Naive thymus-derived CD4-positive, alpha-beta T cell (primary cell): ENCODE data around the gene CNN2. TPM values are rescaled to one million over a fixed set of nuclear protein-coding genes. Genes with fewer than 3 reads are reported as not detected.
A peak's percentile ranks its signal among the peaks of the same experiment; 100 is the strongest.

ENCODE experiments used
- ATAC-seq: fragments of 150-1000 bp; cut with Tn5 transposase; 2 replicates; pipeline ENCODE4 v1.10.0; 2021; ENCODE audit warnings: mild to moderate bottlenecking, moderate library complexity
- CTCF ChIA-PET: fragments of 350-600 bp; sonication (Branson Sonifier 250); formaldehyde crosslinking; loops from one replicate; lab custom pipeline; 2021; ENCODE audit warnings: antibody characterized with exemption; lab: Charles Lee
- POLR2A ChIA-PET: fragments of 350-600 bp; sonication (Branson Sonifier 250); formaldehyde crosslinking; loops from one replicate; lab custom pipeline; 2021; ENCODE audit warnings: antibody characterized with exemption, inconsistent platforms; lab: Charles Lee
- DNase-seq, 9 donors: peaks; one replicate each; pipeline versions ENCODE4 v3.0.0 to v3.0.0-alpha.2; 2020 to 2022; ENCODE audit warnings: mixed read lengths in 1 of 9
- H3K27ac ChIP-seq: one replicate; pipeline ENCODE4 v1.7.0; 2013; ENCODE audit warnings: mild to moderate bottlenecking, low read depth, low read length, moderate library complexity
- H3K27me3 ChIP-seq, 2 donors: one replicate each; pipeline ENCODE4 v1.7.0; 2013; ENCODE audit warnings: low read length in 2 of 2, mild to moderate bottlenecking in 2 of 2, moderate library complexity in 2 of 2; ENCODE audit not compliant: control insufficient read depth in 2 of 2, insufficient read depth in 2 of 2
- H3K36me3 ChIP-seq, 3 experiments: 1 replicate in 2 of 3; 2 replicates in 1 of 3; pipeline ENCODE4 v1.7.0; 2013; ENCODE audit warnings: low read length in 3 of 3, mild to moderate bottlenecking in 3 of 3, moderate library complexity in 1 of 3; ENCODE audit not compliant: insufficient read depth in 3 of 3, control insufficient read depth in 2 of 3
- H3K4me1 ChIP-seq, 2 donors: one replicate each; pipeline ENCODE4 v1.7.0; 2013; ENCODE audit warnings: low read length in 2 of 2, mild to moderate bottlenecking in 2 of 2, moderate library complexity in 1 of 2; ENCODE audit not compliant: control insufficient read depth in 2 of 2, insufficient read depth in 2 of 2
- H3K4me3 ChIP-seq: 2 replicates; pipeline ENCODE4 v1.7.0; 2013; ENCODE audit warnings: mild to moderate bottlenecking, low read length
- H3K9me3 ChIP-seq, 3 experiments: 1 replicate in 2 of 3; 2 replicates in 1 of 3; pipeline ENCODE4 v1.7.0; 2013; ENCODE audit warnings: low read length in 3 of 3; ENCODE audit not compliant: control insufficient read depth in 2 of 3
- H3K27ac Mint-ChIP-seq, 9 donors: one replicate each; pipeline ENCODE4 v1.8.0; 2020 to 2022; ENCODE audit warnings: mixed read lengths in 9 of 9, mild to moderate bottlenecking in 8 of 9, moderate library complexity in 5 of 9, inconsistent platforms in 2 of 9
- H3K27me3 Mint-ChIP-seq, 5 donors: one replicate each; pipeline ENCODE4 v1.8.0; 2021 to 2022; ENCODE audit warnings: mixed read lengths in 5 of 5, mild to moderate bottlenecking in 1 of 5
- H3K36me3 Mint-ChIP-seq, 5 donors: one replicate each; pipeline ENCODE4 v1.8.0; 2020 to 2022; ENCODE audit warnings: mixed read lengths in 5 of 5, mild to moderate bottlenecking in 3 of 5, inconsistent platforms in 1 of 5
- H3K4me1 Mint-ChIP-seq, 7 donors: one replicate each; pipeline ENCODE4 v1.8.0; 2020 to 2022; ENCODE audit warnings: mixed read lengths in 7 of 7, mild to moderate bottlenecking in 3 of 7, inconsistent platforms in 1 of 7
- H3K4me3 Mint-ChIP-seq, 10 donors: one replicate each; pipeline ENCODE4 v1.8.0; 2020 to 2022; ENCODE audit warnings: mild to moderate bottlenecking in 10 of 10, mixed read lengths in 10 of 10, moderate library complexity in 6 of 10, inconsistent platforms in 2 of 10
- H3K9me3 Mint-ChIP-seq, 11 donors: one replicate each; pipeline ENCODE4 v1.8.0; 2020 to 2022; ENCODE audit warnings: mixed read lengths in 11 of 11, mild to moderate bottlenecking in 4 of 11, inconsistent platforms in 1 of 11, moderate library complexity in 1 of 11
- intact Hi-C, 2 donors: fragments of 100-400 bp; cut with micrococcal nuclease; formaldehyde crosslinking; loops; one replicate each; pipeline ENCODE4 v1.15.1; 2023
- polyA plus RNA-seq, 2 donors: library from polyadenylated mRNA; unstranded; fragments of 300-500 nt; fragmentation: Illumina TruSeq; gene quantifications; one replicate each; pipeline ENCODE4 v1.2.3, GENCODE V29; 2021
- total RNA-seq, 6 experiments: library from RNA in 5 of 6; stranded (reverse) in 5 of 6; gene quantifications; 1 replicate in 5 of 6; 2 replicates in 1 of 6; pipeline ENCODE4 v1.2.3 and lab custom pipeline; 2021 to 2026

CNN2 gene
- total and polyA plus RNA-seq, 7 experiments from 2014 or later, result 234 to 704 (median 326) TPM

- peaks cover 32 to 38% of the 10 kb centered on the region in 2 donors for H3K4me1 ChIP-seq
Measured at GRCh38 chr19:1064661-1065605, 38.5 kb downstream of the CNN2 start.

GRCh38 chr19:1065606-1066109, 39.2 kb downstream of the CNN2 start:
- H3K9me3 ChIP-seq, result no peaks in the 10 kb centered on the region
- H3K27me3 Mint-ChIP-seq, result no peaks in the 10 kb centered on the region
- POLR2A ChIA-PET, result interaction anchor here (1.1 to 37.6 kb wide), 9 partner anchors 9 to 127 kb away, joined by 3 to 2022 read pairs (median 26); partner anchors contain the start of genes ABCA7, CNN2, GPX4 and POLR2E
- peaks cover 20 to 44% (median 35%) of the 10 kb centered on the region in 7 donors for H3K4me1 Mint-ChIP-seq
- peak overlapping the region; percentile 27 for H3K4me3 ChIP-seq
- peaks cover 0 to 33% (median 8%) of the 10 kb centered on the region in 3 experiments for H3K36me3 ChIP-seq
- H3K27ac Mint-ChIP-seq, result peak overlapping the region; percentile 40 to 92 (median 63)
- intact Hi-C loops, result loop anchor here (1.0 to 5.0 kb wide), 8 partner anchors 8 to 203 kb away; partner anchors contain the start of genes ABCA7 (in 1 of the 2), ATP5F1D (in 1 of the 2), CNN2 (in 1 of the 2) and GPX4 (in 1 of the 2)
- peak overlapping the region; percentile 36 to 99 (median 74) for H3K4me3 Mint-ChIP-seq
- H3K4me1 ChIP-seq, result peaks cover 37 to 41% of the 10 kb centered on the region in 2 donors
- CTCF ChIA-PET, result interaction anchor here (0.6 to 5.7 kb wide), 6 partner anchors 10 to 43 kb away, joined by 4 to 68 read pairs (median 7); partner anchors contain the start of gene POLR2E
- no peaks in the 10 kb centered on the region for H3K27me3 ChIP-seq
- peaks cover 5 to 24% (median 10%) of the 10 kb centered on the region in 5 donors for H3K36me3 Mint-ChIP-seq
- ATAC-seq, result no peak
- DNase-seq, result peak in 2 of 9 donors; percentile 16 to 18
- H3K9me3 Mint-ChIP-seq, result peaks cover 0 to 2% (median 0%) of the 10 kb centered on the region in 11 donors
- peak overlapping the region; percentile 99 for H3K27ac ChIP-seq

More at GRCh38 chr19:1064661-1065605, 38.5 kb downstream of the CNN2 start:
- ATAC-seq, result peak; percentile 47
- CTCF ChIA-PET, result interaction anchor here (0.9 to 5.7 kb wide), 13 partner anchors 9 to 66 kb away, joined by 3 to 68 read pairs (median 4); partner anchors contain the start of genes POLR2E and RNU6-2
- POLR2A ChIA-PET, result interaction anchor here (0.7 to 37.6 kb wide), 12 partner anchors 9 to 174 kb away, joined by 3 to 2022 read pairs (median 4); partner anchors contain the start of genes ABCA7, CNN2, GPX4 and POLR2E
- peak overlapping the region; percentile 40 to 92 (median 71) for H3K27ac Mint-ChIP-seq
- intact Hi-C loops, result loop anchor here (1.0 to 5.0 kb wide), 6 partner anchors 8 to 203 kb away; partner anchors contain the start of genes CNN2 (in 1 of the 2) and GPX4 (in 1 of the 2)
- peaks cover 5 to 23% (median 10%) of the 10 kb centered on the region in 5 donors for H3K36me3 Mint-ChIP-seq
- H3K4me3 Mint-ChIP-seq, result peak overlapping the region; percentile 59 to 99 (median 68)
- peak overlapping the region; percentile 99 for H3K27ac ChIP-seq
- peak overlapping the region; percentile 27 for H3K4me3 ChIP-seq
- DNase-seq, result peak; percentile 60 to 82 (median 72)
- no peaks in the 10 kb centered on the region for H3K9me3 ChIP-seq
- H3K4me1 Mint-ChIP-seq, result peaks cover 20 to 42% (median 33%) of the 10 kb centered on the region in 7 donors
- H3K27me3 Mint-ChIP-seq, result no peaks in the 10 kb centered on the region
- peaks cover 0 to 32% (median 6%) of the 10 kb centered on the region in 3 experiments for H3K36me3 ChIP-seq
- no peaks in the 10 kb centered on the region for H3K27me3 ChIP-seq
- peaks cover 0 to 2% (median 0%) of the 10 kb centered on the region in 11 donors for H3K9me3 Mint-ChIP-seq

GRCh38 chr19:1066251-1066747, 39.9 kb downstream of the CNN2 start:
- peak in 3 of 9 donors; percentile 14 to 36 (median 18) for DNase-seq
- Mint-ChIP-seq H3K9me3 (peaks cover 0 to 2% (median 0%) of the 10 kb centered on the region in 11 donors), H3K4me3 (peak overlapping the region; percentile 18 to 99 (median 90)), H3K27ac (peak overlapping the region in 8 of 9 donors; percentile 22 to 92 (median 68)), H3K4me1 (peaks cover 20 to 44% (median 35%) of the 10 kb centered on the region in 7 donors), H3K36me3 (peaks cover 5 to 24% (median 10%) of the 10 kb centered on the region in 5 donors), H3K27me3 (no peaks in the 10 kb centered on the region)
- Histone ChIP-seq H3K9me3 (no peaks in the 10 kb centered on the region), H3K4me3 (peak overlapping the region; percentile 98), H3K36me3 (peaks cover 0 to 37% (median 11%) of the 10 kb centered on the region in 3 experiments), H3K4me1 (peaks cover 40 to 46% of the 10 kb centered on the region in 2 donors), H3K27me3 (no peaks in the 10 kb centered on the region), H3K27ac (peak overlapping the region; percentile 99)
- ChIA-PET CTCF (interaction anchor here (0.6 to 5.7 kb wide), 5 partner anchors 10 to 209 kb away, joined by 3 to 68 read pairs (median 4); no protein-coding TSS in a partner anchor), POLR2A (interaction anchor here (1.2 to 37.6 kb wide), 12 partner anchors 9 to 203 kb away, joined by 3 to 2022 read pairs (median 26); partner anchors contain the start of genes ABCA7, CIRBP, CNN2 and GPX4)
- intact Hi-C loops, result loop anchor here (2.0 to 5.0 kb wide), 6 partner anchors 25 to 204 kb away; partner anchors contain the start of genes ABCA7 (in 1 of the 2), ATP5F1D (in 1 of the 2), CNN2 (in 1 of the 2) and GPX4 (in 1 of the 2)
- no peak for ATAC-seq

GRCh38 chr19:1066748-1067340, 40.4 kb downstream of the CNN2 start, which contains the start of gene ARHGAP45:
Gene ARHGAP45 (plus strand): TSS chr19:1067167. CDS start chr19:1067406, 239 bp downstream.
- intact Hi-C loops, result loop anchor here (1.0 to 5.0 kb wide), 10 partner anchors 10 to 205 kb away; partner anchors contain the start of genes ABCA7 (in 2 of the 2), ATP5F1D (in 1 of the 2), CNN2 (in 1 of the 2) and GPX4 (in 1 of the 2)
- H3K27ac Mint-ChIP-seq, result peak within 1 kb of the TSS; percentile 90 to 99 (median 95)
- H3K36me3 Mint-ChIP-seq, result peaks cover 8 to 27% (median 13%) of the 10 kb centered on the region in 5 donors
- peak within 1 kb of the TSS; percentile 99 for H3K27ac ChIP-seq
- H3K9me3 Mint-ChIP-seq, result peaks cover 0 to 2% (median 0%) of the 10 kb centered on the region in 11 donors
- no peaks in the 10 kb centered on the region for H3K9me3 ChIP-seq
- ChIA-PET CTCF (interaction anchor here (0.6 to 5.7 kb wide), 6 partner anchors 11 to 209 kb away, joined by 3 to 68 read pairs (median 4); no protein-coding TSS in a partner anchor), POLR2A (interaction anchor here (0.7 to 37.6 kb wide), 20 partner anchors 10 to 202 kb away, joined by 3 to 2022 read pairs (median 6); partner anchors contain the start of genes ABCA7, CIRBP, CNN2 and GPX4)
- H3K36me3 ChIP-seq, result peaks cover 0 to 38% (median 11%) of the 10 kb centered on the region in 3 experiments
- peak within 1 kb of the TSS; percentile 98 for H3K4me3 ChIP-seq
- DNase-seq (peak; percentile 81 to 90 (median 86)), ATAC-seq (peak; percentile 66)
- peak within 1 kb of the TSS; percentile 90 to 99 (median 96) for H3K4me3 Mint-ChIP-seq
- no peaks in the 10 kb centered on the region for H3K27me3 ChIP-seq
- peaks cover 43 to 50% of the 10 kb centered on the region in 2 donors for H3K4me1 ChIP-seq
- no peaks in the 10 kb centered on the region for H3K27me3 Mint-ChIP-seq
- H3K4me1 Mint-ChIP-seq, result peaks cover 24 to 49% (median 38%) of the 10 kb centered on the region in 7 donors
